HG02623 (cell line): ENCODE measurements around the gene LGI4.

Experiments
- ATAC-seq: cut with Tn5 transposase; IDR thresholded peaks from one replicate; pipeline ENCODE4 v1.9.1; 2021; ENCODE audit warnings: moderate library complexity; ENCODE audit not compliant: unreplicated experiment

Gene LGI4

DNA sequence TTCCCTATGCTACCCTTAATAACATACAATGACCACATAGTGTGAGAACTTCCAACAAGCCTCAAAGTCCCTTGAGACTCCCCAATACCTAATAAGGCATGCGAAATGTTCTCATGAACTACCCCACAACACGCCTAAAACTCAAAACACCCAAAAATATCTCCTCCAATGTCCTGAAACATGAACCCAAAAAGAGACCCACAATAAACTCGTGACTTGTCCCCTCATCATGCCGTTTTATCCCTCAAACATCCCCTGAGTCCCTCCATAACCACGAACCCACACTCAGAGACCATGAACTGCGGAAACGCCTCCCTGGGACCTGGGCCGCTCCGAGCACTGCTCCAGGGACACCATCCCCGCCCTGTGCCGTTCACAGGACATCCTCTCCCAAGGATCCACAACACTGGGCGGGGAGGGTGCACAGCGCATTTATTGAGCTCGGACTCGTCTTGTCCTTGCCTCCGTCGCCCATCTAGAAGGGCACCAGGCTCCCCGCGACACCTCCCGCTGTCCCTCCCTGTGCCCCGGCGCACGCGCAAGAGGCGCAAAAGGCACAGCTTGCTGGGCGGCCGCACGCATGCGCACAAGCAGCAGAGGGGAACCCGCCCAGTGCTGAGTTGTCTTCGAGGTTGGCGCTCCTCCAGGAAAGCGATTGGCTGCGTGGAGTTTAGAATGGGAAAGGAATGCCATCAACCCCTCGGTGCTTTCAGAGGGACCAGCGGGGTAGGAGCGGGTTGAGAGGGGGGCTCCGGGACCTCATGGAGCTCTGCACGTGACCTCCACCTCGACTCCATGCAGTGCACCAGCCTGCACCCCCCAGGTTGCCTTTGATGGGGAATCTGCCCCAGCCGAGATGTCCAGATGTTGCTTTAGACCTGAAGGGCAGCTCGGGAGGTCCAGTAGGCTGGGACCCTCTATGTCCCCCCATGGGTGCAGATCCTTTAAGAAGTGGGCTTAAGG, 10.5 kb downstream of the LGI4 start:
- ATAC-seq: no peak

DNA sequence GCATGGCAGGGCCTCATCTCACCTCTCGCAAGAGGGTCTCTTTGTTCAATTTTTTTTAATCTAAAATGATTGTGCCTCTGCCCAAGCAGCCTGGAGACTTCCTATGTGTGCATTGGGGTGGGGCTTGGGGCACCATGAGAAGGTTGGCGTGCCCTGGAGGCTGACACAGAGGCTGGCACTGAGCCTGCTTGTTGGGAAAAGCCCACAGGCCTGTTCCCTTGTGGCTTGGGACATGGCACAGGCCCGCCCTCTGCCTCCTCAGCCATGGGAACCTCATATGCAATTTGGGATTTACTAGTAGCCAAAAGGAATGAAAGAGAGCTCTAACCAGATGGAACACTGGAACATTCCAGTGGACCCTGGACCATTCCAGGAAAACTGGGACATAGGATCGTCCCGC, 11.3 kb downstream of the LGI4 start:
- no peak for ATAC-seq

DNA sequence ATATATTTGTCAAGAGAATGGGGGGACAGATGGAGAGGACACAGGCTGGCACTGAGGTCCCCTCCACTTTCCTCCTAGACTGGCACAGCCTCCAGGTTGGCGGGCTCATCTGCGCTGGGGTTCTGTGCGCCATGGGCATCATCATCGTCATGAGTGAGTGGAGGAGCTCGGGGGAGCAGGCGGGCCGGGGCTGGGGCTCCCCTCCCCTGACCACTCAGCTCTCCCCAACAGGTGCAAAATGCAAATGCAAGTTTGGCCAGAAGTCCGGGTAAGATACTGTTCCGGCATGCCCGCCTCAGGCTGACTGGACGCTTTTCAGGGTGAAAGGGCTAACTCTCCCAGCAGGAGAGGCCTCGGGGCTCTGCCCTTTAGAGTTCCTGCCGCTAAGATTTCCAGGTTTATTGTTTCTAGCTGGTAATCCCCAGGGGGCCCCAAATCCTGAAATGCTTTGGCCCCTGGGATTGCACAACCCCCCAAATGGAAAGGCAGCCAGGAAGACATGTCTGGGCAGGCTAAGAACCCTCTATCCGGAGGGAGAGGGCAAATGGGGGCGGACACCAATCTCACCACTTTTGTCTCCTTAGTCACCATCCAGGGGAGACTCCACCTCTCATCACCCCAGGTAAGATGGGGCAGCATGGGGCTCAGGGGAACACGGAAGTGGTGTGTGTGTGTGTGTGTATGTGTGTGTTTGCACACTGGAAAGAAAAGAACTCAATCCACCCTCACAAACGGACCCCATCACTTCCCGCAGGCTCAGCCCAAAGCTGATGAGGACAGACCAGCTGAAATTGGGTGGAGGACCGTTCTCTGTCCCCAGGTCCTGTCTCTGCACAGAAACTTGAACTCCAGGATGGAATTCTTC, 11.9 kb downstream of the LGI4 start:
- no peak for ATAC-seq

GRCh38 chr19:35120898-35121297, 14.0 kb downstream of the LGI4 start:
- ATAC-seq: no peak

DNA sequence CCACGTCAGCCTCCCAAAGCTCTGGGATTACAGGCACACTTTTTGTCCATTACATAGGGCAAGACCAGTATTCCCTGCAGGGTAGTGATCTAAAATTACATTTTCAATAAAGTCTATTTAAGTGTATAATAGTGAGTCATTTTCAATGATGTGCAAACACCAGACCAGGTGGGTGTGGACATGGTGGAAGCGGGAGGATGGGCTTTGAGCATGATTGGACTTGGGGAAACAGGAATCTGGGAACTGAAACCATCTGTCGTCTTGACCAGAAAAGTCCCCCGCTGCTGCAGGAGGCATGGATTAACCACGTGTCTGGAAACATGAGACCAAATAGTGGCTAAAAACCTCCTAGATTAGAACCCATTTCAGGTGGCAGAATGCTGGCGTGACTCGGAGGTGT, 14.4 kb downstream of the LGI4 start:
- ATAC-seq: no peak

- no peak for ATAC-seq
Observed at GRCh38 chr19:35119578-35120155, 15.2 kb downstream of the LGI4 start.

DNA sequence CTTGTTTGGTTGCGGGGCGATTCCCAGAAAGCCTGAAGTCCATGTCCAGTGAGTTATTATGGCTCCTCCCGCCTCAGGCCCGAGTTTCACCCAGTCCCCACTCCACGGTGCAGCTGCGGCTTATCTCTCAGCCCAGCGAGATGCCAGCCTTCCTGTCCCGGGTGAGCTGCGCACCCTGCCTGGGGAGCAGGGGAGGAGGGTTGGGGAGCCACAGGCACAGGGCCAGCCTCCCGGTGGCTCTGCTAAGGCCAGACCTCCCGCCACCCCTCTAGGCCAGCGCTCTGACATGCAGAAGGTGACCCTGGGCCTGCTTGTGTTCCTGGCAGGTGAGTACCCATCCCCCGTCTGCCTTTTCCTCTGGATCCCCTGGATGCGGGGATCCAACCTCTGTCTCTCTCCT, 15.8 kb downstream of the LGI4 start:
- ATAC-seq: no peak

DNA sequence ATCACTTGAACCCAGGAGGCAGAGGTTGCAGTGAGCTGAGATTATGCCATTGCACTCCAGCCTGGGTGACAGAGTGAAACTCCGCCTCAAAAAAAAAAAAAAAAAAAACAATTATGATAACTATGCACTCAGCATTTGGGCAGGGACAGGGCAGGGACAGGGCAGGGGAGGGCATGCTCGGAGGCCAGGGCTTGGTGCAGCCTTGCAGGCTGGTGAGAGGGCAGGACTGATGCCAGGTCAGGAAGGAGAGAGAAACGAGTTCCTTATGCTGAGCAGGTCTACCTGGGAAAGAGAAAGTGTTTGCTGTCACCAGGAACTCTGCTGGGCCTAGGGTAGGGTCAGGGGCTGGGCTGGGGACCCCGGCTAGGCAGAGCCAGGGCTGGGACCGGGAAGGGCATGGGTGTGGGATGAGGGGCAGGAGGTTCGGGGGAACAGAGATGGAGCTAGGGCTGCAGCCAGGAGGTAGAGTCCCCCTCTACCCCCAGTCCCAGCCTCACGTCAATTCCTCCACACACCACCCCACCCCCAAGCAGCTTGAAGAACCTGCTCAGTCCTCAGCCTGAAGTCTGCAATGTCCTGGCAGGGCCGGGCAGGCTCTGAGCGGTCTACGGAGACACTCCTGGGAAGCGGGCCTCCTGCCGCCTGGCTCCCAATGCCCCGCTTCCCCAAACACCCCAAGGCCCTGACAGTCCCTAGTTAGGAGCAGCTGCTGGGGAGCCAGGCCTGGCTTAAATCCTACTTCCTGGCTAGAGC, 16.4 kb downstream of the LGI4 start:
- ATAC-seq: no peak

DNA sequence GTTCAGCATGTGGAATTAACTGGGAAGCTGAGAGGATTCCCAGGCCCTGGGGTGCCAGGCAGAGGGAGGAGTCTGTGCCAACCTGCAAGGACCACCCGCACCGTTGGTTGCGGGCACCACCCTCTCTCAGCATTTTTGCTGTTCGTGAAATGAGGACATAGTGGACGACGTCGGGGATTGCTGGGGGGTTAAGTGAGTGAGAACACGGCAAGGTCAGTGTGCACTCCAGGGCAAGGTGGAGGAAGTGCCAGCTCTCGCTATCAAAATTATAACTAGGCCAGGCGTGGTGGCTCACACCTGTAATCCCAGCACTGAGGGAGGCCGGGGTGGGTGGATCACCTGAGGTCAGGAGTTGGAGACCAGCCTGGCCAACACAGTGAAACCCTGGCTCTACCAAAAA, 17.1 kb downstream of the LGI4 start:
- ATAC-seq: no peak

DNA sequence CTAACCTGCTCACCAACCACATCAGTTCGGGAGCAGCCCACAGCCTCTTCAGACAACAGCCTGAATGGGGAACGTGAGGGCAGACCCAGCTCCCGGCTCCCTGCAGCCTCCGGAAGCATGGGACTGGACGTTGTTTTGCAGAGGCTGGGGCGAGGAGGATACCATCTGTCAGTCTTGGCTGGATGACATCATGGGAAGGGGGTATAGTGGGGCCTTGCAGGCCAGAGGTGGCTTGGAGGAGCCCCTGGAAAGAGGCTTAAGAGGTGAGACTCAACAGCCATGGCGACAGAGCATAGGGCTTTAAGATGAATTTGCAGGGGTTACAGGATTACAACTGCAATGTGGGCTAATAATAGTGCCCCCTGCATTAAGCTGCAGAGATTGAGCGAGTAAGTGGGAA, 17.7 kb downstream of the LGI4 start:
- no peak for ATAC-seq

- no peak for ATAC-seq
Observed at GRCh38 chr19:35116072-35116801, 18.6 kb downstream of the LGI4 start.

DNA sequence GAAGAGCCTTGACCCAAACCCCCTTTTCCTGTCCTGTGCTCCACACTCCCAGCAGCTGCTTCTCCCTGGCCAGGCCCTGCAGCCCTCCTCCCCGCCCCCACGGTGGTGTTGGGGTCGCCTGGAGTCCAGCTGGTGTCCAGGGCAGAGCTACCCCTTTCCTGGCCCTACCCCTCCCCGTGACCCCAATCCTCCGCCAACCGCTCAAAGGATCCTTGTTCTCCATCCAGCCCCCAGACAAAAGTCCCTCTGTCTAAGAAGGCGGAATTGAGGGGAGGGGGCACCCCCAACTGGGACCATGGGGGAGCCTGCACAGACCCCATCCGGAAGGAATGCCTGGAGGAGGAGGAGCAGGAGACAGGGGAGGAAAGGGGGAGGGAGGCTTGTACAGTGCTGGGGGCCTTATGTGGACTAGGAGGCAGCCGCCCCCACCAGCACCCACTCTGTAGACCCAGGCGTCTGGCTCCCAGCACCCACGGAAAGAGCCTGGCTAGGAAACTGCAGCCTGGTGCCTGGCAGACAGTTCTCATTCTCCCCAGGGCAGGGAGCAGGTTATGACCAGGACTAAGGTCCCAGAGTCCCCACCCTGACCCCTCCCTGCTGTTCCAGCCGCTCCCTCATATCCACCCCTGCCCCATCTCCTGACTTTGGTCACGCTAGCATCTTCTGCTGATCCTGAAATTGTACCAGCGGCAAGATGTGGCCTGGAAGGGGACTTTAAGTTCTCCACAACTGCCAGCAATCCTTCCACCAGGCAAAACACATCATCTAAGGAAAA, 19.5 kb downstream of the LGI4 start, which contains the start of gene FXYD3:
Gene FXYD3, plus strand, starts transcription at position 647 of the 775 bp plus-strand sequence. CDS start 3,554 bp downstream, outside the sequence.
- no peak for ATAC-seq

- ATAC-seq: no peak
Observed at GRCh38 chr19:35114353-35115176, 20.3 kb downstream of the LGI4 start.

DNA sequence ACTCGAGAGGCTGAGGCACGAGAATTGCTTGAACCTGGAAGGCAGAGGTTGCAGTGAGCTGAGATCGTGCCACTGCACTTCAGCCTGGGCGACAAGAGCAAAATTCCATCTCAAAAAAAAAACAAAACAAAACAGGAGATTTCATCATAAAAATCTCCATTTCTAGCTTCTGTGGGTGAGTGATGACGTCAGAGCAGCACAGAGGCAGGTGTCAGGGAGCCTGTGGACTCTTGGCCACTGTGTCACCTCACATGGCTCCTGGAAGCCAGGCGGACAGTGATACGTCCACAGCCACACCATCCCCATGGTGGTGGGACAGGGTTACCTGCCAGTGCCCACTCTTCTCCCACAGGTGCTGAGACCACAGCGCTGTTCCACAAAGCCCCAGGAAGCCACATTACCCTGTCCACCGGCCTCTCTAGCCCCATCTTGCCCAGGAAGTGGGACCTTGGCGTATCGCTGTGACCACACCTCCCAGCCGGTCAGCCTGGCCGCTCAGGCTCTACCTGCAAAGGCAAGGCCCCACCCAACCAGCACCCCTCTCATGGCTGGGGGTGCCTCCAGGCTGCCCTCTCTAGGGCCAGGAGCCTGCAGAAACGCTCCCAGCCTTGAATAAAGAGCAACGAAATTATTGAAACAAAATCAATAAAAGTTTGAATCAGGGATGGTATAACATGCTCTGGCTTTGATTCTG, 21.7 kb downstream of the LGI4 start:
- no peak for ATAC-seq

GRCh38 chr19:35110974-35111373, 23.9 kb downstream of the LGI4 start:
- ATAC-seq: no peak

DNA sequence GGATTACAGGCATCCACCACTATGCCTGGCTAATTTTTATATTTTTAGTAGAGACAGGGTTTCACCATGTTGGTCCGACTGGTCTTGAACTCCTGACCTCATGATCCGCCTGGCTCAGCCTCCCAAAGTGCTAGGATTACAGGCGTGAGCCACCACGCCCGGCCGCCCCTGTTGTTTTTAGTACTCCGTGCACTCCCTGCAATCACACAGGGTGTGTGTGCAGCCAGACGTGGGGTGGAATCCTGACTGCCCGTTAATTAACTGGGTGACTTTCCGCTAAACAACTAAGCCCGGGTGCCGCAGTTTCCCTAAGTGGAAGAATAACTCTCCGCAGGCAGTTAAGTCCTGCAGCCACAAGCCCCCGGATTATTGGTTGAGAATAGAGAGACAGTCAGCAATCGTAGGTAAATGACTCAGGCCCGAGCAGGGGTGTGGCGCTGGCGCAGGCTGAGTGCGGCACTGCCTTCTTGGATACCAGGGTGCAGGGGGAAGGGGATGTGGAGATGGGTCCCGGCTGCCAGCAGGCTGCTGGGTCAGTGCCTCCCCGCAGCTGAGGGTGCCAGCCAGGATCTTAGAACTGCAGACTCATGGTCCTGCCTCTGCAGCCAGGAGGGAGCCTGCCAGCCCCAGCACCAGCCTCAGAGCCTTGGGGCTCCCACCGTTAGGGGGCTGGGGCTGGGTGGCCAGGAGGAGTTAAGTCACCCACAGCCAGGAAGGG, 25.3 kb downstream of the LGI4 start:
- no peak for ATAC-seq

- no peak for ATAC-seq
Observed at GRCh38 chr19:35108730-35109129, 26.1 kb downstream of the LGI4 start.
